Measurements from ENCODE around the gene TSC22D1. TPM values are rescaled to one million over a fixed set of nuclear protein-coding genes. Genes with fewer than 3 reads are reported as not detected.
"Not testable (repeated sequence)": the region's sequence is repeated elsewhere in the genome, so short reads cannot be mapped to it uniquely, and the experiment has no call there.

Gene TSC22D1
- total RNA-seq, 1 donor from 2014 or later: 85.3 TPM

- DNase-seq (ENCODE audit: low spot score); intact Hi-C loops (cut with DNase I): not testable (repeated sequence)
Observed at GRCh38 chr13:44509853-44510252, 66.3 kb downstream of the TSC22D1 start.

- intact Hi-C loops (cut with DNase I): no loop called here
- no peak for DNase-seq (ENCODE audit: low spot score)
Observed at GRCh38 chr13:44508562-44509077, 67.5 kb downstream of the TSC22D1 start.

GRCh38 chr13:44507639-44508038, 68.5 kb downstream of the TSC22D1 start:
- intact Hi-C loops (cut with DNase I): no loop called here

GRCh38 chr13:44506719-44507118, 69.4 kb downstream of the TSC22D1 start:
- intact Hi-C loops (cut with DNase I): no loop called here
- no peak for DNase-seq (ENCODE audit: low spot score)

More at GRCh38 chr13:44507639-44508038, 68.5 kb downstream of the TSC22D1 start:
- no peak for DNase-seq (ENCODE audit: low spot score)

- DNase-seq (ENCODE audit: low spot score): no peak
- intact Hi-C loops (cut with DNase I): no loop called here
Observed at GRCh38 chr13:44506251-44506650, 69.9 kb downstream of the TSC22D1 start.

- no peak for DNase-seq (ENCODE audit: low spot score)
- intact Hi-C loops (cut with DNase I): no loop called here
Observed at GRCh38 chr13:44504116-44504515, 72.0 kb downstream of the TSC22D1 start.

- no peak for DNase-seq (ENCODE audit: low spot score)
- intact Hi-C loops (cut with DNase I): no loop called here
Observed at GRCh38 chr13:44498969-44499368, 77.2 kb downstream of the TSC22D1 start.

GRCh38 chr13:44498502-44498901, 77.6 kb downstream of the TSC22D1 start:
- intact Hi-C loops (cut with DNase I): no loop called here
- no peak for DNase-seq (ENCODE audit: low spot score)

- intact Hi-C loops (cut with DNase I): no loop called here
- DNase-seq (ENCODE audit: low spot score): no peak
Observed at GRCh38 chr13:44497801-44498200, 78.3 kb downstream of the TSC22D1 start.

- no peak for DNase-seq (ENCODE audit: low spot score)
- intact Hi-C loops (cut with DNase I): no loop called here
Observed at GRCh38 chr13:44493213-44493812, 82.8 kb downstream of the TSC22D1 start.

- no peak for DNase-seq (ENCODE audit: low spot score)
- intact Hi-C loops (cut with DNase I): loop anchor here (10.0 kb wide), 1 partner anchor 385 kb away; no protein-coding TSS in a partner anchor
Observed at GRCh38 chr13:44489751-44490150, 86.4 kb downstream of the TSC22D1 start.

GRCh38 chr13:44487989-44488388, 88.1 kb downstream of the TSC22D1 start:
- no peak for DNase-seq (ENCODE audit: low spot score)
- intact Hi-C loops (cut with DNase I): loop anchor here (10.0 kb wide), 1 partner anchor 387 kb away; no protein-coding TSS in a partner anchor

GRCh38 chr13:44484562-44485138, 91.5 kb downstream of the TSC22D1 start:
- DNase-seq (ENCODE audit: low spot score): no peak
- intact Hi-C loops (cut with DNase I): loop anchor here (2.0 to 10.0 kb wide), 2 partner anchors 92 to 390 kb away; partner anchors contain the start of gene TSC22D1

- no peak for DNase-seq (ENCODE audit: low spot score)
- intact Hi-C loops (cut with DNase I): loop anchor here (5.0 kb wide), 1 partner anchor 567 kb away; no protein-coding TSS in a partner anchor
Observed at GRCh38 chr13:44474122-44474910, 101.8 kb downstream of the TSC22D1 start.

- intact Hi-C loops (cut with DNase I): loop anchor here (5.0 kb wide), 1 partner anchor 564 kb away; no protein-coding TSS in a partner anchor
- DNase-seq (ENCODE audit: low spot score): no peak
Observed at GRCh38 chr13:44471686-44472085, 104.4 kb downstream of the TSC22D1 start.

GRCh38 chr13:44470638-44471562, 105.2 kb downstream of the TSC22D1 start:
- intact Hi-C loops (cut with DNase I): loop anchor here (5.0 kb wide), 1 partner anchor 564 kb away; no protein-coding TSS in a partner anchor
- no peak for DNase-seq (ENCODE audit: low spot score)

GRCh38 chr13:44468874-44469273, 107.3 kb downstream of the TSC22D1 start:
- DNase-seq (ENCODE audit: low spot score): no peak
- intact Hi-C loops (cut with DNase I): no loop called here

- intact Hi-C loops (cut with DNase I): no loop called here
- no peak for DNase-seq (ENCODE audit: low spot score)
Observed at GRCh38 chr13:44465318-44465717, 110.8 kb downstream of the TSC22D1 start.

- DNase-seq (ENCODE audit: low spot score): no peak
- intact Hi-C loops (cut with DNase I): no loop called here
Observed at GRCh38 chr13:44464471-44464870, 111.7 kb downstream of the TSC22D1 start.

Data from cardiac septum (tissue), 1 donor.